Stimulated activated CD8-positive, alpha-beta memory T cell treated with anti-CD3 and anti-CD28 coated beads, Interleukin-12 subunit alpha, Interleukin-12 subunit beta, amount 100 ng/mL, for 24 hours (primary cell): ENCODE measurements around the gene KLHL24.
"Not testable (repeated sequence)": the region's sequence is repeated elsewhere in the genome, so short reads cannot be mapped to it uniquely, and the experiment has no call there.

ENCODE experiments used
- DNase-seq: peaks from one replicate; pipeline ENCODE4 v3.0.0-alpha.2; 2020; ENCODE audit errors: extremely low read depth

Gene KLHL24

GRCh38 chr3:183635431-183636220, at the start of gene KLHL24:
Gene KLHL24 (plus strand): TSS chr3:183635623. CDS start chr3:183650357, 14,734 bp downstream.
- DNase-seq: peak; percentile 77

DNA sequence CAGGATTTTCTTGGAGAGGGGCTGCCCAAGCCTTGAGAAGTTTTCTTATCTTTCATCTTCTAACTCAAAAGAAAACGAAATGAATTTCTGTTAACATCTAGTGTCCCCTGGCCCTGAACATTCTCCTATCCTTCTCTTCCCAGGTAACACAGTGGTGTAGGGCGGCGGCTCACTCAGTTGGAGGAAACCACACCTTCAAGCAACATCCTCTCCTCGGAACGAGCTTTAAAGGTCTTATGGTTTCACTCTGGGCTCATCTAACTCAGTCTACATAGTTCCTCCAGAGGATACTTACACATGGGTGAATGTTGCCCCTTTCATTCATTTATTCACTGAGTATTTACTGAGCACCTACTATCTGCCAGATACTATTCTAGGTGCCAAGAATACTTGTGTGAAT, 48.9 kb upstream of the KLHL24 start:
- DNase-seq: no peak

DNA sequence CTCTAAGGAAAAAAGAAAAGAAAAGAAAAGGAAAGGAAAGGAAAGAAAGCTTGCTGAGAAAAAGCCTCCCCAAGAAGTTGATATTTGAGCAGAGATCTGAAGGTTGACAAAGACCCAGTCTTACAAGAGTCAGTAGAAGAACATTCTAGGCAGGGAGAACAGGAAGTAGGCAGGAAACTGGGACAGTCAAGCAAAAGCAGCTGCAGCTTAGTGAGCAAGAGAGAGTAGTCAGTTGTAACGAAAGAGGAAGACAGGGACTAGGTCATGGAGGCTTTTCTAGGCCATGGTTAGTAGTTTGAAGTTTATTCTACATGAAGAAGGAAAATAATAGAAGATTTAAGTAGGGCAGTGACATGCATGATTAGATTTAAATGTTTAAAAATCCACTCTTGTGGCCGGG, 48.1 kb upstream of the KLHL24 start:
- no peak for DNase-seq

- DNase-seq: no peak
Measured at GRCh38 chr3:183590442-183590841, 45.0 kb upstream of the KLHL24 start.

DNA sequence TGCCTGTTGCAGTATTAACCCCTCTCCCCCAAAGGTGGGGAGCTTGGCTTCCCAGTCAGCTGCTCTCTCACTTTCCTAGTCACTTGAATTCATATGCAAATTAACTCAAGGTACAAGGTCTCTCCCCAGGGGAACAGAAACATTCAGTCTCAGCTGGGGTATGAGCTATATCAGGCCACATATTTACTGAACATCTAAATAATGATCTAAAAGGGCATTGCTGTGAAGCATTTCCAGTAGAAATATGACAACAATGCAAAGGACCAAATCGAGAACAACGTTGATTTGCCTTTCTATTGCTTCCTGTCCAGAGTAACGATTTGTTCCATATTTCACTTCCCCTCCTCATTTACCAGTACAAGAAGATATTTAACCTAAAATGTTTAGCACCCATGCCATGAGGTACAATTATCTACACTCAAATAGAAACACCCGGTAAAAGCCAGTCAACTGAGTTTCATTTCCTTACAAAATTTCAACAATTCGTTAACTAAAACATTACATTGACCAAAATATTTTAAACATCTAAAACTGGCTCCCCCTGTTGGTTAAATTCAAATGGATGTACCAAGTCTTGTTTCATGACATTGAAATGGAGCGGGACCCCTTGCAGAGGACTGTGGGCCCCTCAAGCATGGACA, 43.4 kb upstream of the KLHL24 start:
- DNase-seq: no peak

GRCh38 chr3:183592821-183593220, 42.6 kb upstream of the KLHL24 start:
- DNase-seq: no peak

DNA sequence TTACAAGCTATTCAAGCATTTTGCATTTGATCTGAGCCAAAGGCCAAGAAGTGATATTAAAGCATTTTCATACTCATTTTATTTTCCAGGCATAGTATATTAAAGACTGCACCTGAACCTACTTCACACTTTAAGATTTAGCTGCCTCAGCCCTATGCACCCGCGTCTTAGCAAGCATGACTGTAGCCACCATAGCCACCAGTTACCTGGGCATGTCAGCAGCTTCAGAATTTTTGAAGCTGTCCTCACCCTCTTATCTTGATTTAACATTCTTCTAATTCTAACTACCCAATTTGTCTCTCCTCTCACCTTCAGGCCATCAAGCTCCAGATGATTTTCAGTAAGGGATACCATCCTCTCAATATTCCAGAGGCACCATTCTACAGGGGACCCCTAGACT, 40.8 kb upstream of the KLHL24 start:
- DNase-seq: no peak

GRCh38 chr3:183597959-183598358, 37.5 kb upstream of the KLHL24 start:
- DNase-seq: no peak

- not testable (repeated sequence) for DNase-seq
Measured at GRCh38 chr3:183611326-183611725, 24.1 kb upstream of the KLHL24 start.

DNA sequence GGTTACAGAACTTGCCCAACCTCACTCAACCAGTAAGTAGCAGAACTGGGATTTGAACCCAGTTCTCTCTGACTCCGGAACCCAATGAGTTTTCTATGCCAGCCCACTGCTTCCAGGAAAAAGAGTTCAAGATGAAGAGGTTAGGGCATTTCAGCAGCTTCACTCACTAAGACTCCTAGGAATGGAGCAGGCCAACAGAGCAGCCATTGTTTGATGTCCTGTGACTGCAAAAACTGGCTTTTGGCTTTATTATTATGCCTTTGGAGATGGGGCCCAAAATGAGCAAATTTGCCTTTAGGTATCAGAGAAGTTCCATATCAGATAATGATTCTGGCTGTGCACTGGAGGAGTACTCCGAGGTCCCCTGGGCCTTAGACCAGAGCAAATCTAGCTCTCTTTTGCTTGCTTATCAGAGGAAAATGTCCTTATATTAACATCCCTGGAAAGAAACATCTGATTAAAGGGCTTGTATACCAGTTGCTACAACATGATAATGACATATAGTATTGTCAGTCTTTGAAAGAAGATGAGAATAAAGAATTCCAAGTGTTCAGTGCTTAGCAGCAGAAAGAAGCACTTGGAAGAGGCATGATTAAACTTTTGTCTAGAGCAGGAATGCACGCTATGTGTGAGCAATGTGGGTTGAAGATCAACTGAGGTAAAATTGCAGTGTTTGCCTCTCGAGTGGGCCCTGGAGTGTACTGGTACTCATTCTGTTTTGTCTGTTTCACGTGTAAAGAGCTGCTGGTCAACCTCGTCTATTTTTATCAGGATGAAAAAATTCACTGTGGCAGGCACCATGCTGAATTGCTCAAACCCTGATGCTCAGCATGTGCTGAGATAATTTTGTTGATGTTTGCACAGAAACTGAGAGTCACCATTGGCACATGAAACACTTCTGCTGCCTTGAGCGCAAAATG, 21.8 kb upstream of the KLHL24 start:
- no peak for DNase-seq

DNA sequence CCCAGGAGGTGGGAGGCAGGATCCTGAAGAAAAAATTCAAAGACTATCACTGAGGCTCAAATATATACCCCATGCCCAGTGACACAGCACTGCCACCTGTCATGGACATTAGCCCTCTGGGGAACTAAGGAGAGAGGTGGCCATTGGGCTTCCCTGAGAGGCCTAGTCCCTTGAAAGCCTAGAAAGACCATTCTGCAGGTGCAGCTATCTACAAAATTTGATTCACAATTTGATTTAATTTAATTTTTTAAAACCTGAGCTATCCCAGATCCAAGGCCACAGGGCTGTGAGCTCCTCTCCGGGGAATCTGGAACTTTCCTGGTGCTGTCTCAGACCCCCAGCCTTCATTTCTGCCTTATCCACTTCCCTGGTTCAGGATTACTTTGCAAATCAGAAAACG, 16.9 kb upstream of the KLHL24 start:
- no peak for DNase-seq

GRCh38 chr3:183619010-183619409, 16.4 kb upstream of the KLHL24 start:
- no peak for DNase-seq

GRCh38 chr3:183619624-183620251, 15.7 kb upstream of the KLHL24 start:
- DNase-seq: no peak

DNA sequence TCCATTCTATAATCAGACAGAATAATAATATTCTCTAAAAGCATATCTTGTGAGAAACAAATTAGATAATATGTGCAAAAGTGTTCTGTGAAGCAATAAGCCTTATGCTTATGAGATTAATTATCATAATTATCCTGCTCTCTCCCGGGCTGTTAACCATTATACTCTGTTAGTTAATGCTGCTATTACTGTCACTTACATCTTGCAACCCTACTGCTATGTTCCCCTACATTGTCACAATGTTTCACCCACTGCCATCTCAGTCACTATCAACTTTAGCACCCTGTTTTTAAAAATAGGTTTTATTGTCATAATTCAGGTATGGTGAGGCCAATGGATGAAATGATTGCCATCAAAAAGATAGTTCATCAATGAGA, 15.2 kb upstream of the KLHL24 start:
- no peak for DNase-seq

GRCh38 chr3:183622473-183622872, 12.9 kb upstream of the KLHL24 start:
- not testable (repeated sequence) for DNase-seq

GRCh38 chr3:183626877-183627594, 8.4 kb upstream of the KLHL24 start:
- no peak for DNase-seq

- no peak for DNase-seq
Measured at GRCh38 chr3:183629546-183630301, 5.7 kb upstream of the KLHL24 start.

DNA sequence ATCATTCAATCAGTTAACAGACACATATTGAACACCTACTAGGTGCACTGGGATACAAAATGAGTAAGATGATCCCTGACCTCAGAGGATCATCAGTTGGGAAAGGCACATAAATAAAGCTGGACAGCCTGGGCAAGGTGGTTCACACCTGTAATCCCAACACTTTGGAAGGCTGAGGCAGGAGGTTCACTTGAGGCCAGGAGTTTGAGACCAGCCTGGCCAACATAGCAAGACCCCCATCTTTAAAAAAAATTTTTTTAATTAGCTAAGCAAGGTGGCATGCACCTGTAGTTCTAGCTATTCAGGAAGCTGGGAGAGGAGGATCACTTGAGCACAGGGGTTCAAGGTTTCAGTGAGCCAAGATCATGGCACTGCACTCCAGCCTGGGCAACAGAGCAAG, 3.7 kb upstream of the KLHL24 start:
- no peak for DNase-seq

GRCh38 chr3:183632725-183633124, 2.7 kb upstream of the KLHL24 start:
- not testable (repeated sequence) for DNase-seq

DNA sequence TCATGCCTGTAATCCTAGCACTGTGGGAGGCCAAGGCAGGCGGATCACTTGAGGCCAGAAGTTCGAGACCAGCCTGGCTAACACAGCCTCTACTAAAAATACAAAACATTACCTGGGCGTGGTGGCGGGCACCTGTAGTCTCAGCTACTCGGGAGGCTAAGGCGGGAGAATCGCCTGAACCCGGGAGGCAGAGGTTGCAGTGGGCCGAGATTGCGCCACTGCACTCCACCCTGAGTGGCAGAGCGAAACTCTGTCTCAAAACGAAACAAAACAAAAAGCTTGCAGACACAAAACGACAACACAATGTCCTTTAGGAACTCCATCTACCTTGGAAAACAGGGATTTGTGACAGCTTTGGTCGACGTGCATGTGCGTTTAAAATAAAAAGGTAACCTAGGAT, 716 bp upstream of the KLHL24 start:
- DNase-seq: no peak

DNA sequence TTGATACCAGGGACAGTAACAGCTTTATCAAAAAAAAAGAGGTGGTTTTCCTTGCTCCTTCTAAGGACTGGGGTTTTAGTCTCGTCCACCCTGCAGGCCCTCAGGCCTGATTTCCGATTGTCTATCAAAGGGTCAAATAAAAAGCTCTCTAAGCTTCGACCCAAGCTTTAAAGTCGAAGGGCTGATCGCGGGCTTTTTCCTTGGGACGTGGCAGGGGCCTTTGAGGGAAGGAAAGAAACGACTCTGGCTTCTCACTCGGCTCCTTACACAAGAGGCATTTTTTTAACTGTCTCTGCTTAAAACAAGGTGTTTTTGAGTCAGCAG, 354 bp upstream of the KLHL24 start:
- no peak for DNase-seq
